Fibroblast of lung (primary cell): ENCODE results near the gene FBXL2. TPM values are rescaled to one million over a fixed set of nuclear protein-coding genes. Genes with fewer than 3 reads are reported as not detected.

Experiments used
- DNase-seq, 2 donors: peaks; one replicate each; pipeline versions ENCODE4 v3.0.0 to v3.0.0-alpha.2; 2010; ENCODE audit warnings: low read depth in 2 of 2
- H2AFZ ChIP-seq: 2 replicates; pipeline ENCODE4 v1.5.1; 2012; ENCODE audit warnings: low read length, control low read depth, inconsistent platforms
- H3K27ac ChIP-seq: 2 replicates; pipeline ENCODE4 v1.5.1; 2011; ENCODE audit warnings: low read length, control low read depth; ENCODE audit not compliant: insufficient read depth
- H3K27me3 ChIP-seq: 2 replicates; pipeline ENCODE4 v1.5.1; 2011; ENCODE audit warnings: mild to moderate bottlenecking, low read length; ENCODE audit not compliant: control insufficient read depth, insufficient read depth
- H3K36me3 ChIP-seq: 2 replicates; pipeline ENCODE4 v1.5.1; 2011; ENCODE audit warnings: low read length; ENCODE audit not compliant: control insufficient read depth, insufficient read depth
- H3K4me1 ChIP-seq: 2 replicates; pipeline ENCODE4 v1.5.1; 2011; ENCODE audit warnings: low read length; ENCODE audit not compliant: control insufficient read depth, insufficient read depth; ENCODE audit errors: extremely low read depth
- H3K4me2 ChIP-seq: 2 replicates; pipeline ENCODE4 v1.5.1; 2011; ENCODE audit warnings: low read length, control low read depth; ENCODE audit not compliant: insufficient read depth; ENCODE audit errors: extremely low read depth
- H3K4me3 ChIP-seq, 4 experiments: fragments of 200-600 bp in 1 of 4; sonication (generic) in 1 of 4; replicated peaks in 1 of 4; 2 replicates each; pipeline ENCODE4 v1.5.1; 2011 to 2016; ENCODE audit warnings: low read length in 4 of 4, low read depth in 3 of 4, mild to moderate bottlenecking in 3 of 4, control low read depth in 2 of 4, inconsistent platforms in 1 of 4, mixed read lengths in 1 of 4; ENCODE audit not compliant: insufficient read depth in 1 of 4; ENCODE audit errors: control extremely low read depth in 1 of 4
- H3K79me2 ChIP-seq: 2 replicates; pipeline ENCODE4 v1.5.1; 2012; ENCODE audit warnings: mild to moderate bottlenecking, low read length, inconsistent platforms; ENCODE audit not compliant: control insufficient read depth, insufficient read depth
- H3K9ac ChIP-seq: 2 replicates; pipeline ENCODE4 v1.5.1; 2011; ENCODE audit warnings: mild to moderate bottlenecking, low read length, control low read depth; ENCODE audit not compliant: insufficient read depth
- H3K9me3 ChIP-seq: 2 replicates; pipeline ENCODE4 v1.5.1; 2012; ENCODE audit warnings: low read depth, low read length; ENCODE audit not compliant: control insufficient read depth, insufficient read depth
- H4K20me1 ChIP-seq: 2 replicates; pipeline ENCODE4 v1.5.1; 2011; ENCODE audit warnings: low read length; ENCODE audit not compliant: control insufficient read depth, insufficient read depth; ENCODE audit errors: extremely low read depth
- EZH2 ChIP-seq: IDR thresholded peaks from 2 replicates; pipeline ENCODE4 v1.5.1; 2012; ENCODE audit warnings: low read length, control low read depth, mild to moderate bottlenecking; ENCODE audit errors: missing control alignments
- polyA plus RNA-seq, 2 donors: library from polyadenylated mRNA; depleted of rRNA in 1 of 2; stranded (reverse) in 1 of 2; unstranded in 1 of 2; fragments of >200 nt; gene quantifications; 2 replicates each; pipeline ENCODE4 v1.2.1, GENCODE V29; 2011 to 2012; ENCODE audit warnings: missing spikeins in 1 of 2
- total RNA-seq: library from RNA; depleted of rRNA; stranded (reverse); fragments of >200 nt; gene quantifications from 2 replicates; pipeline ENCODE4 v1.2.1, GENCODE V29; 2014
- TF ChIP-seq, protein P1 (sequence below), 2 donors: IDR thresholded peaks in 1 of 2; conservative IDR thresholded peaks in 1 of 2; 1 replicate in 1 of 2; 2 replicates in 1 of 2; pipeline ENCODE4 v1.5.1; 2011 to 2012; ENCODE audit warnings: low read length in 2 of 2, control low read depth in 1 of 2, inconsistent platforms in 1 of 2, low read depth in 1 of 2, mild to moderate bottlenecking in 1 of 2

FBXL2 gene
- total and polyA plus RNA-seq, 2 donors (not counting 1 experiment from before 2014, with no cell fraction given), result 16.2 to 26.5 TPM

DNA sequence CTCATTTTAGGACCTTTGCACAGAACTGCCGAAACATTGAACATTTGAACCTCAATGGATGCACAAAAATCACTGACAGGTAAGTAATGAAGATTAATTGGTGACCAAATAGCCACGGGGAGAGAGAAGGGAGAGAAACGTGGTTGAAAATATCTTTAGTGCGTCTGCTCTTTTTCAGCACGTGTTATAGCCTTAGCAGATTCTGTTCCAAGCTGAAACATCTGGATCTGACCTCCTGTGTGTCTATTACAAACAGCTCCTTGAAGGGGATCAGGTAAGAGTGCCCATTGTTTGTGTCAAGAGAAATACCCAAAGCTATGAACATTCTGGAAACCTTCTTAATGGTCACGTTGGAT, 95.8 kb downstream of the FBXL2 start:
- no peak overlapping the region for H3K4me3 ChIP-seq
- H3K9me3 ChIP-seq, result no peaks in the 10 kb centered on the region
- peaks cover 9% of the 10 kb centered on the region for H3K36me3 ChIP-seq
- no peaks in the 10 kb centered on the region for H4K20me1 ChIP-seq
- H3K4me1 ChIP-seq, result peaks cover 12% of the 10 kb centered on the region
- H3K27me3 ChIP-seq, result no peaks in the 10 kb centered on the region
- no peaks in the 10 kb centered on the region for H3K79me2 ChIP-seq
- no peak for DNase-seq
- no peak overlapping the region for H2AFZ ChIP-seq
- TF ChIP-seq, protein P1, sequence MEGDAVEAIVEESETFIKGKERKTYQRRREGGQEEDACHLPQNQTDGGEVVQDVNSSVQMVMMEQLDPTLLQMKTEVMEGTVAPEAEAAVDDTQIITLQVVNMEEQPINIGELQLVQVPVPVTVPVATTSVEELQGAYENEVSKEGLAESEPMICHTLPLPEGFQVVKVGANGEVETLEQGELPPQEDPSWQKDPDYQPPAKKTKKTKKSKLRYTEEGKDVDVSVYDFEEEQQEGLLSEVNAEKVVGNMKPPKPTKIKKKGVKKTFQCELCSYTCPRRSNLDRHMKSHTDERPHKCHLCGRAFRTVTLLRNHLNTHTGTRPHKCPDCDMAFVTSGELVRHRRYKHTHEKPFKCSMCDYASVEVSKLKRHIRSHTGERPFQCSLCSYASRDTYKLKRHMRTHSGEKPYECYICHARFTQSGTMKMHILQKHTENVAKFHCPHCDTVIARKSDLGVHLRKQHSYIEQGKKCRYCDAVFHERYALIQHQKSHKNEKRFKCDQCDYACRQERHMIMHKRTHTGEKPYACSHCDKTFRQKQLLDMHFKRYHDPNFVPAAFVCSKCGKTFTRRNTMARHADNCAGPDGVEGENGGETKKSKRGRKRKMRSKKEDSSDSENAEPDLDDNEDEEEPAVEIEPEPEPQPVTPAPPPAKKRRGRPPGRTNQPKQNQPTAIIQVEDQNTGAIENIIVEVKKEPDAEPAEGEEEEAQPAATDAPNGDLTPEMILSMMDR (conservative IDR thresholded peaks at IDR 0.05 in 1 of 2, IDR thresholded peaks at IDR 0.05 in 1 of 2; ENCODE audit: low read depth in 1 of 2, low read length in 2 of 2), result no peak
- no peak for TF ChIP-seq EZH2
- no peak overlapping the region for H3K9ac ChIP-seq
- H3K4me2 ChIP-seq, result no peak overlapping the region
- H3K27ac ChIP-seq, result no peak overlapping the region

DNA sequence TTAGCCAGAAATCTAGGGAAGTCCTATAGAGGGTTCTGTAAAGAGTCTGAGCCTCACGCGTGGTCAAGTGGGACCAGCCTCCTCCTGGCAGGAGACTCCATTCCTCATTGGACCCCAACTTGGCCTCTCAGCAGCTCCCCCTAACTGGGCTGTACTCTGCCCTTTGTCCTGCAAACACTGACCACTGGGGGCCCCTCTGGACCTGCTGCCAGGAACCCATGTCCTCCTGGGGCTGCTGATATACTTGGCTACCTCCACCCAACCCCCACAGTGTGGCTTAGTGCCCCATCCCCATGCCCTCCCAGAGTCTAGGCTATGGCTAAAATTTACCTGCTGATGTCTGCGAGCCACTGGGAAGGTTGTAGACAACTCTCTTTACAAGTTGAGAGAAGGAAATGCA, 100.2 kb downstream of the FBXL2 start:
- Histone ChIP-seq H3K79me2 (no peaks in the 10 kb centered on the region), H3K36me3 (peaks cover 9% of the 10 kb centered on the region)

GRCh38 chr3:33377931-33378330, 100.7 kb downstream of the FBXL2 start:
- Histone ChIP-seq H3K9me3 (no peaks in the 10 kb centered on the region), H3K4me1 (peaks cover 5% of the 10 kb centered on the region), H3K79me2 (no peaks in the 10 kb centered on the region), H4K20me1 (no peaks in the 10 kb centered on the region), H3K27me3 (no peaks in the 10 kb centered on the region), H3K27ac (peak overlapping the region; percentile 8), H2AFZ (no peak overlapping the region), H3K4me2 (no peak overlapping the region), H3K36me3 (peaks cover 9% of the 10 kb centered on the region), H3K9ac (no peak overlapping the region), H3K4me3 (no peak overlapping the region)
- TF ChIP-seq, protein P1 (conservative IDR thresholded peaks at IDR 0.05 in 1 of 2, IDR thresholded peaks at IDR 0.05 in 1 of 2; ENCODE audit: low read depth in 1 of 2, low read length in 2 of 2), result no peak
- TF ChIP-seq EZH2, result no peak
- DNase-seq, result peak; percentile 26 to 70

More for the DNA sequence above, 100.2 kb downstream of the FBXL2 start:
- no peaks in the 10 kb centered on the region for H3K27me3 ChIP-seq
- peak overlapping the region; percentile 8 for H3K27ac ChIP-seq
- no peak for DNase-seq
- TF ChIP-seq, protein P1 (conservative IDR thresholded peaks at IDR 0.05 in 1 of 2, IDR thresholded peaks at IDR 0.05 in 1 of 2; ENCODE audit: low read depth in 1 of 2, low read length in 2 of 2), result no peak
- no peak for TF ChIP-seq EZH2
- no peak overlapping the region for H3K9ac ChIP-seq
- H3K4me2 ChIP-seq, result no peak overlapping the region
- H3K4me1 ChIP-seq, result peaks cover 10% of the 10 kb centered on the region
- no peak overlapping the region for H2AFZ ChIP-seq
- no peaks in the 10 kb centered on the region for H4K20me1 ChIP-seq
- H3K9me3 ChIP-seq, result no peaks in the 10 kb centered on the region
- no peak overlapping the region for H3K4me3 ChIP-seq
